ENCODE measurements around the gene LCTL.

LCTL gene

GRCh38 chr15:66573719-66574595 lies 8.2 kb upstream of the LCTL start:
- no peak overlapping the region for H2AFZ ChIP-seq
- no peaks in the 10 kb centered on the region for H3K4me1 ChIP-seq
- no peaks in the 10 kb centered on the region for H3K36me3 ChIP-seq (ENCODE audit: control insufficient read depth, insufficient read depth, low read length)
- no peaks in the 10 kb centered on the region for H3K79me2 ChIP-seq
- H3K27me3 ChIP-seq (ENCODE audit: control insufficient read depth, insufficient read depth, low read length): no peaks in the 10 kb centered on the region
- H3K27ac ChIP-seq: no peak overlapping the region
- no peak overlapping the region for H3K4me3 ChIP-seq (ENCODE audit: low read depth, low read length)
- no peak overlapping the region for H3K4me2 ChIP-seq (ENCODE audit: low read length)
- no peaks in the 10 kb centered on the region for H3K9me3 ChIP-seq (ENCODE audit: control insufficient read depth, low read length)
- H3K9ac ChIP-seq: no peak overlapping the region
- TF ChIP-seq CTCF (IDR thresholded peaks at IDR 0.05): no peak

- Histone ChIP-seq H3K27ac (no peak overlapping the region), H3K9me3 (ENCODE audit: control insufficient read depth, low read length) (no peaks in the 10 kb centered on the region), H3K4me2 (ENCODE audit: low read length) (no peak overlapping the region), H3K27me3 (ENCODE audit: control insufficient read depth, insufficient read depth, low read length) (no peaks in the 10 kb centered on the region), H3K4me1 (no peaks in the 10 kb centered on the region), H3K9ac (no peak overlapping the region), H3K36me3 (ENCODE audit: control insufficient read depth, insufficient read depth, low read length) (no peaks in the 10 kb centered on the region), H2AFZ (no peak overlapping the region), H3K79me2 (no peaks in the 10 kb centered on the region), H3K4me3 (ENCODE audit: low read depth, low read length) (no peak overlapping the region)
- TF ChIP-seq CTCF (IDR thresholded peaks at IDR 0.05): no peak
Measured at GRCh38 chr15:66573348-66573718, 7.5 kb upstream of the LCTL start.

- Histone ChIP-seq H3K4me1 (no peaks in the 10 kb centered on the region), H3K27ac (no peak overlapping the region), H3K27me3 (ENCODE audit: control insufficient read depth, insufficient read depth, low read length) (no peaks in the 10 kb centered on the region), H3K9me3 (ENCODE audit: control insufficient read depth, low read length) (no peaks in the 10 kb centered on the region), H3K79me2 (no peaks in the 10 kb centered on the region), H2AFZ (no peak overlapping the region), H3K4me2 (ENCODE audit: low read length) (no peak overlapping the region), H3K4me3 (ENCODE audit: low read depth, low read length) (no peak overlapping the region), H3K36me3 (ENCODE audit: control insufficient read depth, insufficient read depth, low read length) (no peaks in the 10 kb centered on the region), H3K9ac (no peak overlapping the region)
- TF ChIP-seq CTCF (IDR thresholded peaks at IDR 0.05): no peak
Measured at GRCh38 chr15:66572146-66572545, 6.3 kb upstream of the LCTL start.

GRCh38 chr15:66570842-66571478 lies 5.2 kb upstream of the LCTL start:
- Histone ChIP-seq H3K36me3 (ENCODE audit: control insufficient read depth, insufficient read depth, low read length) (no peaks in the 10 kb centered on the region), H3K4me1 (no peaks in the 10 kb centered on the region), H3K27ac (no peak overlapping the region), H3K9ac (no peak overlapping the region), H3K79me2 (no peaks in the 10 kb centered on the region), H3K4me3 (ENCODE audit: low read depth, low read length) (no peak overlapping the region), H3K4me2 (ENCODE audit: low read length) (no peak overlapping the region), H3K27me3 (ENCODE audit: control insufficient read depth, insufficient read depth, low read length) (no peaks in the 10 kb centered on the region), H3K9me3 (ENCODE audit: control insufficient read depth, low read length) (no peaks in the 10 kb centered on the region), H2AFZ (no peak overlapping the region)
- no peak for TF ChIP-seq CTCF (IDR thresholded peaks at IDR 0.05)
